ENCODE data around the gene PCGF2.

PCGF2 gene

GRCh38 chr17:38783227-38783626 is 35.1 kb upstream of the PCGF2 start:
- H3K36me3 ChIP-seq (ENCODE audit: control insufficient read depth, insufficient read depth, low read length): peaks cover 90% of the 10 kb centered on the region

GRCh38 chr17:38779965-38780752 is 32.0 kb upstream of the PCGF2 start:
- no peaks in the 10 kb centered on the region for H3K9me3 ChIP-seq (ENCODE audit: control insufficient read depth, low read length)
- peaks cover 96% of the 10 kb centered on the region for H3K36me3 ChIP-seq (ENCODE audit: control insufficient read depth, insufficient read depth, low read length)
- 96 to 97% methylated on average over 22 of the region's 23 CpGs for WGBS, 2 experiments (ENCODE audit: insufficient coverage in 2 of 2)
- H3K4me3 ChIP-seq (ENCODE audit: extremely low read depth, insufficient read depth, low read length, poor library complexity, severe bottlenecking): no peak overlapping the region
- no peaks in the 10 kb centered on the region for H3K4me1 ChIP-seq (ENCODE audit: control insufficient read depth, insufficient read depth, low read length, poor library complexity, severe bottlenecking)
- H3K27ac ChIP-seq (ENCODE audit: low read depth, low read length, severe bottlenecking): no peak overlapping the region

More at GRCh38 chr17:38783227-38783626, 35.1 kb upstream of the PCGF2 start:
- Histone ChIP-seq H3K27ac (ENCODE audit: low read depth, low read length, severe bottlenecking) (no peak overlapping the region), H3K4me3 (ENCODE audit: extremely low read depth, insufficient read depth, low read length, poor library complexity, severe bottlenecking) (no peak overlapping the region), H3K9me3 (ENCODE audit: control insufficient read depth, low read length) (no peaks in the 10 kb centered on the region), H3K4me1 (ENCODE audit: control insufficient read depth, insufficient read depth, low read length, poor library complexity, severe bottlenecking) (peaks cover 3% of the 10 kb centered on the region)
- WGBS, 2 experiments (ENCODE audit: insufficient coverage in 2 of 2): 100% methylated on average over 2 of the region's 3 CpGs

GRCh38 chr17:38777641-38778250 is 29.6 kb upstream of the PCGF2 start:
- peaks cover 96% of the 10 kb centered on the region for H3K36me3 ChIP-seq (ENCODE audit: control insufficient read depth, insufficient read depth, low read length)
- no peaks in the 10 kb centered on the region for H3K9me3 ChIP-seq (ENCODE audit: control insufficient read depth, low read length)
- H3K4me1 ChIP-seq (ENCODE audit: control insufficient read depth, insufficient read depth, low read length, poor library complexity, severe bottlenecking): no peaks in the 10 kb centered on the region
- WGBS, 2 experiments (ENCODE audit: insufficient coverage in 2 of 2): 72 to 78% methylated on average over 5 of the region's 7 CpGs
- H3K4me3 ChIP-seq (ENCODE audit: extremely low read depth, insufficient read depth, low read length, poor library complexity, severe bottlenecking): no peak overlapping the region
- H3K27ac ChIP-seq (ENCODE audit: low read depth, low read length, severe bottlenecking): no peak overlapping the region

- peaks cover 95% of the 10 kb centered on the region for H3K36me3 ChIP-seq (ENCODE audit: control insufficient read depth, insufficient read depth, low read length)
- H3K4me3 ChIP-seq (ENCODE audit: extremely low read depth, insufficient read depth, low read length, poor library complexity, severe bottlenecking): no peak overlapping the region
- no peaks in the 10 kb centered on the region for H3K4me1 ChIP-seq (ENCODE audit: control insufficient read depth, insufficient read depth, low read length, poor library complexity, severe bottlenecking)
- H3K9me3 ChIP-seq (ENCODE audit: control insufficient read depth, low read length): no peaks in the 10 kb centered on the region
- no peak overlapping the region for H3K27ac ChIP-seq (ENCODE audit: low read depth, low read length, severe bottlenecking)
These were observed 25.1 kb upstream of the PCGF2 start for GRCh38 chr17:38773258-38773657.

GRCh38 chr17:38768417-38768816 is 20.3 kb upstream of the PCGF2 start:
- H3K4me1 ChIP-seq (ENCODE audit: control insufficient read depth, insufficient read depth, low read length, poor library complexity, severe bottlenecking): peaks cover 4% of the 10 kb centered on the region
- H3K4me3 ChIP-seq (ENCODE audit: extremely low read depth, insufficient read depth, low read length, poor library complexity, severe bottlenecking): no peak overlapping the region
- 94% methylated on average over 4 to 6 of the region's 6 CpGs for WGBS, 2 experiments (ENCODE audit: insufficient coverage in 2 of 2)
- no peak overlapping the region for H3K27ac ChIP-seq (ENCODE audit: low read depth, low read length, severe bottlenecking)
- peaks cover 94% of the 10 kb centered on the region for H3K36me3 ChIP-seq (ENCODE audit: control insufficient read depth, insufficient read depth, low read length)
- H3K9me3 ChIP-seq (ENCODE audit: control insufficient read depth, low read length): no peaks in the 10 kb centered on the region

GRCh38 chr17:38766341-38766740 is 18.2 kb upstream of the PCGF2 start:
- WGBS, 2 experiments (ENCODE audit: insufficient coverage in 2 of 2): 94 to 96% methylated on average over 5 of the region's 5 CpGs
- H3K4me3 ChIP-seq (ENCODE audit: extremely low read depth, insufficient read depth, low read length, poor library complexity, severe bottlenecking): no peak overlapping the region
- H3K36me3 ChIP-seq (ENCODE audit: control insufficient read depth, insufficient read depth, low read length): peaks cover 92% of the 10 kb centered on the region
- peaks cover 4% of the 10 kb centered on the region for H3K4me1 ChIP-seq (ENCODE audit: control insufficient read depth, insufficient read depth, low read length, poor library complexity, severe bottlenecking)
- H3K9me3 ChIP-seq (ENCODE audit: control insufficient read depth, low read length): no peaks in the 10 kb centered on the region
- no peak overlapping the region for H3K27ac ChIP-seq (ENCODE audit: low read depth, low read length, severe bottlenecking)

GRCh38 chr17:38762231-38762630 is 14.1 kb upstream of the PCGF2 start:
- no peaks in the 10 kb centered on the region for H3K4me1 ChIP-seq (ENCODE audit: control insufficient read depth, insufficient read depth, low read length, poor library complexity, severe bottlenecking)
- WGBS, 2 experiments (ENCODE audit: insufficient coverage in 2 of 2): 94 to 95% methylated on average over 2 of the region's 3 CpGs
- no peak overlapping the region for H3K27ac ChIP-seq (ENCODE audit: low read depth, low read length, severe bottlenecking)
- no peaks in the 10 kb centered on the region for H3K9me3 ChIP-seq (ENCODE audit: control insufficient read depth, low read length)
- H3K36me3 ChIP-seq (ENCODE audit: control insufficient read depth, insufficient read depth, low read length): peaks cover 89% of the 10 kb centered on the region
- H3K4me3 ChIP-seq (ENCODE audit: extremely low read depth, insufficient read depth, low read length, poor library complexity, severe bottlenecking): no peak overlapping the region

GRCh38 chr17:38761612-38762011 is 13.5 kb upstream of the PCGF2 start:
- Histone ChIP-seq H3K9me3 (ENCODE audit: control insufficient read depth, low read length) (no peaks in the 10 kb centered on the region), H3K4me1 (ENCODE audit: control insufficient read depth, insufficient read depth, low read length, poor library complexity, severe bottlenecking) (no peaks in the 10 kb centered on the region), H3K4me3 (ENCODE audit: extremely low read depth, insufficient read depth, low read length, poor library complexity, severe bottlenecking) (no peak overlapping the region), H3K27ac (ENCODE audit: low read depth, low read length, severe bottlenecking) (no peak overlapping the region), H3K36me3 (ENCODE audit: control insufficient read depth, insufficient read depth, low read length) (peaks cover 89% of the 10 kb centered on the region)
- 81 to 90% methylated on average over 4 of the region's 4 CpGs for WGBS, 2 experiments (ENCODE audit: insufficient coverage in 2 of 2)

GRCh38 chr17:38753071-38753506 is 5.0 kb upstream of the PCGF2 start:
- WGBS, 2 experiments (ENCODE audit: insufficient coverage in 2 of 2): 10 to 12% methylated on average over 19 to 22 of the region's 22 CpGs
- Histone ChIP-seq H3K4me1 (ENCODE audit: control insufficient read depth, insufficient read depth, low read length, poor library complexity, severe bottlenecking) (no peaks in the 10 kb centered on the region), H3K27ac (ENCODE audit: low read depth, low read length, severe bottlenecking) (peak overlapping the region; percentile 51), H3K4me3 (ENCODE audit: extremely low read depth, insufficient read depth, low read length, poor library complexity, severe bottlenecking) (peak overlapping the region; percentile 91), H3K9me3 (ENCODE audit: control insufficient read depth, low read length) (no peaks in the 10 kb centered on the region), H3K36me3 (ENCODE audit: control insufficient read depth, insufficient read depth, low read length) (peaks cover 42% of the 10 kb centered on the region)

- Histone ChIP-seq H3K36me3 (ENCODE audit: control insufficient read depth, insufficient read depth, low read length) (peaks cover 36% of the 10 kb centered on the region), H3K9me3 (ENCODE audit: control insufficient read depth, low read length) (no peaks in the 10 kb centered on the region), H3K4me1 (ENCODE audit: control insufficient read depth, insufficient read depth, low read length, poor library complexity, severe bottlenecking) (no peaks in the 10 kb centered on the region), H3K4me3 (ENCODE audit: extremely low read depth, insufficient read depth, low read length, poor library complexity, severe bottlenecking) (peak within 1 kb of the TSS; percentile 91), H3K27ac (ENCODE audit: low read depth, low read length, severe bottlenecking) (peak within 1 kb of the TSS; percentile 62)
- 0% methylated on average over 31 to 42 of the region's 44 CpGs for WGBS, 2 experiments (ENCODE audit: insufficient coverage in 2 of 2)
These were observed 4.4 kb upstream of the PCGF2 start, which contains the start of gene PSMB3 for GRCh38 chr17:38752308-38753070. Gene PSMB3 (plus strand): TSS chr17:38752741. CDS start chr17:38752827, 86 bp downstream.

All from mesodermal cell (in vitro differentiated cells).